GM23338 (cell line): ENCODE results near the gene ST6GALNAC1. TPM values are rescaled to one million over a fixed set of nuclear protein-coding genes. Genes with fewer than 3 reads are reported as not detected.

ENCODE experiments used
- ATAC-seq: fragments of 200-7000 bp; cut with Tn5 transposase; 3 replicates; pipeline ENCODE4 v1.9.1; 2020
- DNase-seq: peaks from one replicate; pipeline ENCODE4 v3.0.0-alpha.2; 2015; ENCODE audit warnings: low spot score
- H2AFZ ChIP-seq: fragments of 200-600 bp; sonication (generic); 2 replicates; pipeline ENCODE4 v1.8.0; 2016; ENCODE audit warnings: antibody characterized with exemption, mild to moderate bottlenecking, moderate library complexity
- H3F3A ChIP-seq: fragments of 200-600 bp; sonication (generic); replicated peaks from 2 replicates; pipeline ENCODE4 v1.8.0; 2017; ENCODE audit warnings: antibody characterized with exemption, mixed run types, low read depth
- H3K27ac ChIP-seq: fragments of 200-600 bp; sonication (generic); 2 replicates; pipeline ENCODE4 v1.6.1; 2016; ENCODE audit warnings: low read depth
- H3K27me3 ChIP-seq: fragments of 200-600 bp; sonication (generic); 2 replicates; pipeline ENCODE4 v1.8.0; 2016; ENCODE audit warnings: mild to moderate bottlenecking, mixed run types, moderate library complexity; ENCODE audit not compliant: insufficient read depth
- H3K36me3 ChIP-seq: fragments of 200-600 bp; sonication (generic); 2 replicates; pipeline ENCODE4 v1.8.0; 2016; ENCODE audit warnings: mild to moderate bottlenecking; ENCODE audit not compliant: insufficient read depth
- H3K4me1 ChIP-seq: fragments of 200-600 bp; sonication (generic); 2 replicates; pipeline ENCODE4 v1.8.0; 2016; ENCODE audit warnings: mild to moderate bottlenecking, moderate library complexity; ENCODE audit not compliant: insufficient read depth
- H3K4me2 ChIP-seq: fragments of 200-600 bp; sonication (generic); 2 replicates; pipeline ENCODE4 v1.7.1; 2017; ENCODE audit warnings: mixed run types
- H3K4me3 ChIP-seq: fragments of 200-600 bp; sonication (generic); 2 replicates; pipeline ENCODE4 v1.6.1; 2016; ENCODE audit warnings: mixed run types
- H3K79me2 ChIP-seq: fragments of 200-600 bp; sonication (generic); replicated peaks from 2 replicates; pipeline ENCODE4 v1.8.0; 2017; ENCODE audit warnings: mild to moderate bottlenecking; ENCODE audit not compliant: insufficient read depth
- H3K9me2 ChIP-seq: fragments of 200-600 bp; sonication (generic); 2 replicates; pipeline ENCODE4 v1.8.0; 2017; ENCODE audit not compliant: insufficient read depth
- H4K20me1 ChIP-seq: fragments of 200-600 bp; sonication (generic); replicated peaks from 2 replicates; pipeline ENCODE4 v1.8.0; 2017; ENCODE audit warnings: mild to moderate bottlenecking; ENCODE audit not compliant: insufficient read depth
- H3K27ac Mint-ChIP-seq: 2 replicates; pipeline ENCODE4 v1.8.0; 2020; ENCODE audit warnings: inconsistent platforms, mild to moderate bottlenecking, moderate library complexity, mixed read lengths
- H3K27me3 Mint-ChIP-seq: 3 replicates; pipeline ENCODE4 v1.8.0; 2022; ENCODE audit warnings: low read depth, mild to moderate bottlenecking, moderate library complexity, mixed read lengths, inconsistent platforms; ENCODE audit not compliant: insufficient read depth, poor library complexity
- H3K36me3 Mint-ChIP-seq: 3 replicates; pipeline ENCODE4 v1.8.0; 2021; ENCODE audit warnings: low read depth, mild to moderate bottlenecking, inconsistent platforms, moderate library complexity, mixed read lengths
- H3K4me1 Mint-ChIP-seq: 3 replicates; pipeline ENCODE4 v1.8.0; 2020; ENCODE audit warnings: mild to moderate bottlenecking, inconsistent platforms, mixed read lengths
- H3K4me3 Mint-ChIP-seq: 3 replicates; pipeline ENCODE4 v1.8.0; 2021; ENCODE audit warnings: moderate library complexity, mild to moderate bottlenecking, inconsistent platforms, mixed read lengths
- H3K9me3 Mint-ChIP-seq: 3 replicates; pipeline ENCODE4 v1.8.0; 2020; ENCODE audit warnings: moderate library complexity, mild to moderate bottlenecking, inconsistent platforms, mixed read lengths
- ZNF114 ChIP-seq: fragments of 250-450 bp; sonication (Bioruptor Pico); IDR thresholded peaks from 2 replicates; pipeline ENCODE4 v1.5.0; 2020; ENCODE audit warnings: mild to moderate bottlenecking, moderate library complexity
- ZNF331 ChIP-seq: fragments of 250-450 bp; sonication (Bioruptor Pico); IDR thresholded peaks from 2 replicates; pipeline ENCODE4 v1.5.0; 2020; ENCODE audit warnings: low read depth, mild to moderate bottlenecking, moderate library complexity
- polyA plus RNA-seq: library from polyadenylated mRNA; unstranded; fragments of >200 nt; fragmentation: Nextera tagmentation; extraction: Ambion mirVana; gene quantifications from 2 replicates; pipeline ENCODE4 v1.2.1, GENCODE V29; 2016
- total RNA-seq: library from RNA; depleted of rRNA; stranded (reverse); fragments of >200 nt; shearing (Covaris generic); gene quantifications from 2 replicates; pipeline ENCODE4 v1.2.3, GENCODE V29; 2014
- TF ChIP-seq, protein P1 (sequence below): fragments of 250-450 bp; sonication (Bioruptor Pico); IDR thresholded peaks from 2 replicates; pipeline ENCODE4 v1.5.0; 2020; ENCODE audit warnings: mild to moderate bottlenecking, moderate library complexity
- TF ChIP-seq, protein P2 (sequence below): IDR thresholded peaks from one replicate; pipeline ENCODE4 v1.6.1; 2018; ENCODE audit warnings: antibody characterized with exemption; ENCODE audit not compliant: unreplicated experiment

ST6GALNAC1 gene
- total and polyA plus RNA-seq, 2 experiments from 2014 or later: not detected

DNA sequence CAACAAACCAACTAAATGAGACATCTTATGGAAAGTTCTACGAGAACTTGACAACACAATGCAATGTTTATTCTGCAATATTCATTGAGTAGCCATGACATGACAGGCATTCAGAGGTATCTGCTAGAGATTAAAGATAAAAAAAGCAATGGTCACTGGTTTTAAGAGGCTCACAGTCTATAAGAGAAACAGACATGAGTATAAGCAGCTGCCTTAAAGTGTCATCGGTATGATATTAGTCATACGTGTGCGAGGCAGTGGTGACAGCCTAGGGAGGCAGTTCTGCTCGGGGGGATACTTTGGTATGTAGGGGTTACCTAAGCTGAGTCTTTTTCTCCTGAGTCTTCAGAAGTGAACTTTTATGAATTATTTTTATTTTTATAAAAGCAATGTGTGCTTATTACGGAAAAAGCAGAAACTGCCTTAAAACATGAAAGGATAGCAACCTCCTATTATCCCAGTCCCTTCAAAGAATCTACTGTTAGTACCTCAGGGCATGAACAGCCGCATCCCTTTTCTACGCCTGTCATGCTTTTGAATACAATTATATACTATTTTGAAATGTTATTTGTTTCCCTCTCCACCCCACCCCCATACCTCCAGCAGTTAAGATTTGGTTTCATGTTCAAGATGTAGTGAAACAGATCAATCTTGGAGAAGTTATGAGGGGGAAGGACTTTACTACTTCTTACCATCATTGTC lies 7.7 kb downstream of the ST6GALNAC1 start (continued):
- TF ChIP-seq, protein P1, sequence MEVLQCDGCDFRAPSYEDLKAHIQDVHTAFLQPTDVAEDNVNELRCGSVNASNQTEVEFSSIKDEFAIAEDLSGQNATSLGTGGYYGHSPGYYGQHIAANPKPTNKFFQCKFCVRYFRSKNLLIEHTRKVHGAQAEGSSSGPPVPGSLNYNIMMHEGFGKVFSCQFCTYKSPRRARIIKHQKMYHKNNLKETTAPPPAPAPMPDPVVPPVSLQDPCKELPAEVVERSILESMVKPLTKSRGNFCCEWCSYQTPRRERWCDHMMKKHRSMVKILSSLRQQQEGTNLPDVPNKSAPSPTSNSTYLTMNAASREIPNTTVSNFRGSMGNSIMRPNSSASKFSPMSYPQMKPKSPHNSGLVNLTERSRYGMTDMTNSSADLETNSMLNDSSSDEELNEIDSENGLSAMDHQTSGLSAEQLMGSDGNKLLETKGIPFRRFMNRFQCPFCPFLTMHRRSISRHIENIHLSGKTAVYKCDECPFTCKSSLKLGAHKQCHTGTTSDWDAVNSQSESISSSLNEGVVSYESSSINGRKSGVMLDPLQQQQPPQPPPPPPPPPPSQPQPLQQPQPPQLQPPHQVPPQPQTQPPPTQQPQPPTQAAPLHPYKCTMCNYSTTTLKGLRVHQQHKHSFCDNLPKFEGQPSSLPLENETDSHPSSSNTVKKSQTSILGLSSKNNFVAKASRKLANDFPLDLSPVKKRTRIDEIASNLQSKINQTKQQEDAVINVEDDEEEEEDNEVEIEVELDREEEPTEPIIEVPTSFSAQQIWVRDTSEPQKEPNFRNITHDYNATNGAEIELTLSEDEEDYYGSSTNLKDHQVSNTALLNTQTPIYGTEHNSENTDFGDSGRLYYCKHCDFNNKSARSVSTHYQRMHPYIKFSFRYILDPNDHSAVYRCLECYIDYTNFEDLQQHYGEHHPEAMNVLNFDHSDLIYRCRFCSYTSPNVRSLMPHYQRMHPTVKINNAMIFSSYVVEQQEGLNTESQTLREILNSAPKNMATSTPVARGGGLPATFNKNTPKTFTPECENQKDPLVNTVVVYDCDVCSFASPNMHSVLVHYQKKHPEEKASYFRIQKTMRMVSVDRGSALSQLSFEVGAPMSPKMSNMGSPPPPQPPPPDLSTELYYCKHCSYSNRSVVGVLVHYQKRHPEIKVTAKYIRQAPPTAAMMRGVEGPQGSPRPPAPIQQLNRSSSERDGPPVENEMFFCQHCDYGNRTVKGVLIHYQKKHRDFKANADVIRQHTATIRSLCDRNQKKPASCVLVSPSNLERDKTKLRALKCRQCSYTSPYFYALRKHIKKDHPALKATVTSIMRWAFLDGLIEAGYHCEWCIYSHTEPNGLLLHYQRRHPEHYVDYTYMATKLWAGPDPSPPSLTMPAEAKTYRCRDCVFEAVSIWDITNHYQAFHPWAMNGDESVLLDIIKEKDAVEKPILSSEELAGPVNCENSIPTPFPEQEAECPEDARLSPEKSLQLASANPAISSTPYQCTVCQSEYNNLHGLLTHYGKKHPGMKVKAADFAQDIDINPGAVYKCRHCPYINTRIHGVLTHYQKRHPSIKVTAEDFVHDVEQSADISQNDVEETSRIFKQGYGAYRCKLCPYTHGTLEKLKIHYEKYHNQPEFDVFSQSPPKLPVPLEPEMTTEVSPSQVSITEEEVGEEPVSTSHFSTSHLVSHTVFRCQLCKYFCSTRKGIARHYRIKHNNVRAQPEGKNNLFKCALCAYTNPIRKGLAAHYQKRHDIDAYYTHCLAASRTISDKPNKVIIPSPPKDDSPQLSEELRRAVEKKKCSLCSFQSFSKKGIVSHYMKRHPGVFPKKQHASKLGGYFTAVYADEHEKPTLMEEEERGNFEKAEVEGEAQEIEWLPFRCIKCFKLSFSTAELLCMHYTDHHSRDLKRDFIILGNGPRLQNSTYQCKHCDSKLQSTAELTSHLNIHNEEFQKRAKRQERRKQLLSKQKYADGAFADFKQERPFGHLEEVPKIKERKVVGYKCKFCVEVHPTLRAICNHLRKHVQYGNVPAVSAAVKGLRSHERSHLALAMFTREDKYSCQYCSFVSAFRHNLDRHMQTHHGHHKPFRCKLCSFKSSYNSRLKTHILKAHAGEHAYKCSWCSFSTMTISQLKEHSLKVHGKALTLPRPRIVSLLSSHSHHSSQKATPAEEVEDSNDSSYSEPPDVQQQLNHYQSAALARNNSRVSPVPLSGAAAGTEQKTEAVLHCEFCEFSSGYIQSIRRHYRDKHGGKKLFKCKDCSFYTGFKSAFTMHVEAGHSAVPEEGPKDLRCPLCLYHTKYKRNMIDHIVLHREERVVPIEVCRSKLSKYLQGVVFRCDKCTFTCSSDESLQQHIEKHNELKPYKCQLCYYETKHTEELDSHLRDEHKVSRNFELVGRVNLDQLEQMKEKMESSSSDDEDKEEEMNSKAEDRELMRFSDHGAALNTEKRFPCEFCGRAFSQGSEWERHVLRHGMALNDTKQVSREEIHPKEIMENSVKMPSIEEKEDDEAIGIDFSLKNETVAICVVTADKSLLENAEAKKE (CRISPR knock-in tag): no peak
- TF ChIP-seq ZNF331 (CRISPR knock-in tag): no peak

DNA sequence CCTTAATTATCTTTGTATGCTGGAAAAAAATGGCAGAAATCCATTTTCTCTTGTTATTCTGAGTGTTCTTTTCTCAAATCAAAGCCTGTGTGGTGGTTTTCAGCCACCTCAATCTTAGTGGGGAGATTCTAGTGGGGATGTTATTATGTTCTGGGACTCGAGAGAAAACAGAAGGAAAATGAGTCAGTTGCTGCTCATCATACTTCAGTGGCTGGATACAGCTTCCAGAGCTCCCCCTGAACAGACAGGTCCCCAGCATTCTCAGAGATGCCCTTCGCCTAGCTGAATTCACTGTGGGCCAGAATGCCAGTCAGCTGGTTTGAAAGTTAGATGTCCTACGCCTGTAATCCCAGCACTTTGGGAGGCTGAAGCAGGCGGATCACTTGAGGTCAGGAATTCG lies 8.5 kb downstream of the ST6GALNAC1 start:
- Histone ChIP-seq H3K4me2 (no peak overlapping the region), H4K20me1 (no peaks in the 10 kb centered on the region), H3K79me2 (no peaks in the 10 kb centered on the region), H3K4me3 (no peak overlapping the region), H3K4me1 (peaks cover 5% of the 10 kb centered on the region), H3K36me3 (no peaks in the 10 kb centered on the region), H3F3A (no peaks in the 10 kb centered on the region), H2AFZ (no peak overlapping the region), H3K27ac (no peak overlapping the region), H3K27me3 (no peaks in the 10 kb centered on the region), H3K9me2 (no peaks in the 10 kb centered on the region)
- no peak overlapping the region for H3K4me3 Mint-ChIP-seq
- TF ChIP-seq ZNF114 (CRISPR knock-in tag): no peak
- TF ChIP-seq, protein P2, sequence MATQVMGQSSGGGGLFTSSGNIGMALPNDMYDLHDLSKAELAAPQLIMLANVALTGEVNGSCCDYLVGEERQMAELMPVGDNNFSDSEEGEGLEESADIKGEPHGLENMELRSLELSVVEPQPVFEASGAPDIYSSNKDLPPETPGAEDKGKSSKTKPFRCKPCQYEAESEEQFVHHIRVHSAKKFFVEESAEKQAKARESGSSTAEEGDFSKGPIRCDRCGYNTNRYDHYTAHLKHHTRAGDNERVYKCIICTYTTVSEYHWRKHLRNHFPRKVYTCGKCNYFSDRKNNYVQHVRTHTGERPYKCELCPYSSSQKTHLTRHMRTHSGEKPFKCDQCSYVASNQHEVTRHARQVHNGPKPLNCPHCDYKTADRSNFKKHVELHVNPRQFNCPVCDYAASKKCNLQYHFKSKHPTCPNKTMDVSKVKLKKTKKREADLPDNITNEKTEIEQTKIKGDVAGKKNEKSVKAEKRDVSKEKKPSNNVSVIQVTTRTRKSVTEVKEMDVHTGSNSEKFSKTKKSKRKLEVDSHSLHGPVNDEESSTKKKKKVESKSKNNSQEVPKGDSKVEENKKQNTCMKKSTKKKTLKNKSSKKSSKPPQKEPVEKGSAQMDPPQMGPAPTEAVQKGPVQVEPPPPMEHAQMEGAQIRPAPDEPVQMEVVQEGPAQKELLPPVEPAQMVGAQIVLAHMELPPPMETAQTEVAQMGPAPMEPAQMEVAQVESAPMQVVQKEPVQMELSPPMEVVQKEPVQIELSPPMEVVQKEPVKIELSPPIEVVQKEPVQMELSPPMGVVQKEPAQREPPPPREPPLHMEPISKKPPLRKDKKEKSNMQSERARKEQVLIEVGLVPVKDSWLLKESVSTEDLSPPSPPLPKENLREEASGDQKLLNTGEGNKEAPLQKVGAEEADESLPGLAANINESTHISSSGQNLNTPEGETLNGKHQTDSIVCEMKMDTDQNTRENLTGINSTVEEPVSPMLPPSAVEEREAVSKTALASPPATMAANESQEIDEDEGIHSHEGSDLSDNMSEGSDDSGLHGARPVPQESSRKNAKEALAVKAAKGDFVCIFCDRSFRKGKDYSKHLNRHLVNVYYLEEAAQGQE: no peak
- DNase-seq (no peak), ATAC-seq (no peak)
- no peaks in the 10 kb centered on the region for H3K9me3 Mint-ChIP-seq
- peaks cover 15% of the 10 kb centered on the region for H3K4me1 Mint-ChIP-seq
- H3K27me3 Mint-ChIP-seq: peaks cover 12% of the 10 kb centered on the region
- H3K27ac Mint-ChIP-seq: no peak overlapping the region
- no peaks in the 10 kb centered on the region for H3K36me3 Mint-ChIP-seq
